ENCODE results near the gene PPP2R2C.

- TF ChIP-seq CTCF (conservative IDR thresholded peaks at IDR 0.05; ENCODE audit: low read depth, low read length) = no peak
- TF ChIP-seq EZH2 (IDR thresholded peaks at IDR 0.05; ENCODE audit: borderline replicate concordance, low read depth, low read length, poor library complexity, severe bottlenecking) = no peak
These were observed 33.2 kb downstream of the PPP2R2C start for GRCh38 chr4:6439120-6439762.
